SK-N-DZ (cell line): ENCODE measurements around the gene RPL39L.
"Not testable (repeated sequence)": the region's sequence is repeated elsewhere in the genome, so short reads cannot be mapped to it uniquely, and the experiment has no call there.

Source experiments
- DNase-seq: peaks from one replicate; pipeline ENCODE4 v3.0.0-alpha.2; 2015; ENCODE audit warnings: low spot score

RPL39L gene

GRCh38 chr3:187139895-187140253 is 578 bp upstream of the RPL39L start:
- no peak for DNase-seq

GRCh38 chr3:187136936-187137335 is 2.4 kb downstream of the RPL39L start:
- no peak for DNase-seq

GRCh38 chr3:187136337-187136736 is 3.0 kb downstream of the RPL39L start:
- DNase-seq: no peak

DNA sequence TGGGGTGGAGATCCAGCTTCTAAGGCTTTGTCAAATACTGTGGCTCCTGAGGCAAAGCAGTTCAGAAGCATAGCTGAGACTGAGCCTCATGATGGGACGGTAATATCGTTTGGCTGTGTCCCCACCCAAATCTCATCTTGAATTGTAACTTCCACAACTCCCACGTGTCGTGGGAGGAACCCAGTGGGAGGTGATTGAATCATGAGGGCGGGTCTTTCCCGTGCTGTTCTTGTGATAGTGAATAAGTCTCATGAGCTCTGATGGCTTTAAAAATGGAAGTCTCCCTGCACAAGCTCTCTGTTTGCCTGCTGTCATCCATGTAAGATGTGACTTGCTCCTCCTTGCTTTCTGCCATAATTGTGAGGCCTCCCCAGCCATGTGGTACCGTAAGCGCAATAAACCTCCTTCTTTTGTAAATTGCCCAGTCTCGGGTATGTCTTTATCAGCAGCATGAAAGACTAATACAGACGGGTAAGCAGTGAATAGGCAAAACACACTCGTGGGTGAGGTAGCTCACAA is 4.1 kb downstream of the RPL39L start:
- not testable (repeated sequence) for DNase-seq

DNA sequence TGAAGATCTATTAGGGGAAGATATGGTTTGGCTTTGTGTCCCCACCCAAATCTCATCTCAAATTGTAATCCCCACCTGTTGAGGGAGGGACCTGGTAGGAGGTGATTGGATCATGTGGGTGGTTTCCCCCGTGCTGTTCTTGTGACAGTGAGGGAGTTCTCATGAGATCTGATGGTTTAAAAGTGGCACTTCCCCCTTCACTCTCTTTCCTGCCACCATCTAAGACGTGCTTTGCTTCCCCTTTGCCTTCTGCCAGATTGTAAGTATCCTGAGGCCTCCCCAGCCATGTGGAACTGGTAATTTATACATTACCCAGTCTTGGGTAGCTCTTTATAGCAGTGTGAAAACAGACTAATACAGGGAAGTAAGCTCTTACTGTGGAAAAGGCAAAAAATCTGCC is 6.1 kb downstream of the RPL39L start:
- DNase-seq: not testable (repeated sequence)

DNA sequence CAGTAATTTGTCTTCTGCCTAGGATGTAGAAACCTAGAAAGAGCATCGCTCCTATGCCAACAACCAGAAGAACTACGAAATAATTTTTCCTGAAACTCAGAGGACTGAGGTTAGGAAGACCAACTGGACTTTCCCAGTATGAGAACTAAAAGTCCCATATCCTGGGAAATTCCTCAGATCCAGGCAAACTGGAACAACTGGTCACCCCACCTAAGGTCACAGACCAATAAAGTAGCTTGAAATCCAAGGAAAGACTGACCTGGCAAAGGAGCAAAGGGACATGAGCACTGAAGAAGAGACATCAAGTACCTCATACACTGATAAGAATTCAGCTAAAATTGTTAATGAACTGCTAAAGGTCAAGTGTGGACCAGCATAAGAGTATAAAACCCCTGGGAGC is 6.6 kb downstream of the RPL39L start:
- DNase-seq: no peak

- DNase-seq: no peak
Measured at GRCh38 chr3:187131981-187132380, 7.3 kb downstream of the RPL39L start.

DNA sequence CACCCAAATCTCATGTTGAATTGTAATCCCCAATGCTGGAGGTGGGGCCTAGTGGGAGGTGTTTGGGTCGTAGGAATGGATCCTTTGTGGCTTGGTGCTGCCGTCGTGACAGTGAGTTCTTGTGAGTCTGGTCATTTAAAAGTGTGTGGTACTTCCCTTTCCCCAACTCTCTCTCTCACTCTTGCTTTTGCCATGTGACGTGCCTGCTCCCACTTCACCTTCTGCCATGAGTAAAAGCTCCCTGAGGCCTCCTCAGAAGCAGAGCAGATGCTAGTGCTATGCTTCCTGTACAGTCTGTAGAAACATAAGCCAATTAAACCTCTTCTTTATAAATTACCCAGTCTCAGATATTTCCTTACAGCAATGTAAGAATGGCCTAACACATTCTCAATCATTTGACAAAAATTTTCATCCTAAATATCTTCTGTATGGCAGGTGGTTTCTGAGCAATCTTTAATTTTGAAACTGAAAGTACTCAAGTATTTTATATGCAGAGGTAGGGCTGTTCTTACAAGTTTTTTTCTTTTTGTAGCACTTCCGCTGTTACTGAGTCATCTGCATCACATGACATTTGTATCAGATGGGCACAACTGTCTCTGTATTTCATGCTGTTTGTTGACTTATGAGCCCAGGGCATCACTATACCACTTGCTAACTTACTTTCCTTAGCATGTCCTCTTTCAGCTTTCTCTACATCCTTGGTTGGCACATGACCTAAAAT is 8.8 kb downstream of the RPL39L start:
- DNase-seq: no peak

DNA sequence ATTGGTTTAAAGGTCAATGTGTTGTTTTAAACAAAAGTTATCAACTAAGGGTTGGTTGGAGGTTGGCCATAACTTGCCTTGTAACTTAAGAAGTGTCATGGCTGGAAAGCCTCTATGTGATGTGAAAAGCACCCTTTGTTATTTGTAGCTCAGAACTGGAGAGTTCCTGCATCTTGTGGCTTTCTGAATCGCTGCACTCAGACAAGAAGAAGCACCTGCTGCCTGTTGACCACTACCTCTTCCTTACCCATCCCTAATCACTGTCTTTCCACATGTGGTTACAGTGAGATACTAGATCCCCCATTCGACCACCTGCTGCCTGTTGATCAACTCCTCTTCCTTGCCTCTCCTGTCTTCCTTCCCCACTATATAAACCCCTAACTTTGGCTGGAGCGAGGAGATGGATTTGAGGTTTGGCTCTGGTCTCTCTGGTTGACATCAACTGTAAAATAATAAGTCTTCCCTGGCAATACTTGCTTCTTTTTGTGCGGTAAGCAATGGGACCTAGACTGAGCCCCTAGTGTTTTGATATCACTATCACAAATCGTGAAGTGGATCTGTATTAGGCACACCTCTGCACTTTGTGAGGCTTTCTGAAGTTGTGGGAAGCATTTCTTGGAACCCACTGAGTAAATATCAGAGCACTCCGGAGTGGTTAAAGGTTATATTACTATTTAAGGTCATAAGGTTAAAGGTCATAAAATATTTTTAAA is 13.8 kb downstream of the RPL39L start:
- DNase-seq: no peak

- no peak for DNase-seq
Measured at GRCh38 chr3:187122261-187122660, 17.0 kb downstream of the RPL39L start.

DNA sequence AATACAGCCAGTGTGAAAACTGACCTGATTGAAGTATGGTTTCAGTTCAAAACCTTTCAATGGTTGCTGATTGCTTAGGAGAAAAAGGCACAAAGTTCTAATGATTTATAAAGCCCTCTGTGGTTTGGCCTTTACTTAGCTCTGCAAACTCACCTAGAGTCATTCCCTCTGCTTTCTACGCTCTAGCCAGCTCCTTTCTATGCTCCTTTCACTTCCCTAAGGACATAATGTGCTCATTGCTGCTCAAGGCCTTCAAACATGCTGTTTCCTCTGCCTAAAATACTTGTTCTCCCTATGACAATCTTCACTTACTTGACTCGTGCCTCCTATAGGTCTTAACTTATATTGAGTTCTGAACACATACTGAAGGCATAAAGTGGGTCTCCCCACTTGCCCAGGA is 19.0 kb downstream of the RPL39L start:
- DNase-seq: no peak

DNA sequence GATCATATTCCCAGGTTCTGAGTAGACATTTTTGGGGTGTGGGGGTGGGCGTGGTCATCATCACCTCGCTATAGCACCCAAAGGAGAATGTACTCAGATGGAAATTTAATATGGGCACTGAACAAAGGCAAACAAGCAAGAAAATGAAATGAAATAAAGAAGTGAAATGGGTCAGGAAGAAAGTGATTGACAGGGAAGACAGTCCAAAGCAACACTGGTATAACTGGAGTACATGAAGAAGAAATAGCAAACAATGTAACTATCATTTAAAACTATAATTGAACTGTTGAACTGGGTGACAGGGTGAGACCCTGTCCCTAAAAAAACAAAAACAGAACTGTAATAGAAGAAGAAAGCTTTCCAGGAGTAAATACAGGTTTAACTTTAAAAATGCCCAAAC is 24.8 kb downstream of the RPL39L start:
- DNase-seq: no peak

GRCh38 chr3:187112934-187113793 is 26.1 kb downstream of the RPL39L start:
- DNase-seq: peak; percentile 27

DNA sequence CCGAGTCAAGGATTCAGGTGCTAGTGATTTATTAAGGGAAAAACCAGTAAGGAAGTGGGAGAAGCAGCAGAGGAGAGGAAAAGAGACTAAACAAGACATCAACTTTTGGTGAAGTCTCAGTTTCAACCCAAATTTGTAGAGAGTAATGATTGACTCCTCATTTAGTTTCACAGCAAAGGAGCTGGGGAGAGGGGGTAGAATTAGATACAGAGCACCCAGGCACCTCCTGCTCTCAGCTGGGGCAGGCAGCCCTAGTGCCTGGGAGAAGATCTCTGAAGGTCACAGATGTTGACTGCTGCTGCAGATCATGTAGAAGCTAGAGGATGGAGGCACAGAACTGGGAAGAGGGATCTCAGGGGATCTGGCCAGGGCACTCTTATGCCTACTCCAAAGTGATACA is 29.1 kb downstream of the RPL39L start:
- DNase-seq: no peak

DNA sequence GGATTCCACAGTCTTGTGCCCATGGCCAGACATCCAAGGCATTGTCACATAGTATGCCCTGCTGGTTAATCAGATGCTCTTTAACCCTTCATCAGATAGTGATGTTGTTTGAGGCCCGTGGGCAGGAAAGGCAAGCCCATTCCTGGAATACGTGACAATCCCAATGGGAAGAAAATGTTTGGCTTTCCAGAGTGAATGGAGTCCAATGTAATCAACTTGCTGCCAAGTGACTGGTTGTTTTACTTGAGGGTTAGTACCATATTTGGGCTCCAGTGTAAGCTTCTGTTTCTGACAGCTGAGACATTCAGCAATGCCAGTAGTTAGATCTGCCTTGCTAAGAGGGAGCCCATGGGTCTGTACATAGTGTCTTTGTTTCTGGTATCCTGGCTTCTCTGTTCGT is 31.3 kb downstream of the RPL39L start:
- no peak for DNase-seq

DNA sequence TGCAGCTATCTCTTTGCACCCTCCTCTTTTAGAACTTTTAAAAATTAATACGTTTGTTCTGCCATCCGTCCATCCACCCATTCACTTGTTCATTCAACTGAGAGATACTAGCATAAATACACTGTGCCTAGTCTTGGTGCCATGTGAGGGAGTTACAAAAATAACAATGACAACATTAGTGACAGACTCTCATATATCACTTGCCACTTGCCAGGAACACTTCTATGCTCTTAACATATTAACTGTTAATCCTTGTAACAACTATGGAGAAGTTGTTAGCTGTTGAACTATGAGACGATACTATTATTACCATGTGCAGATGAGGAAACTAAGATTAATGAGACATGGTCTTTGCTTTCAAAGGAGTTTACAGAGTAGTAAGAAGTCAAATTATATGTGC is 33.6 kb downstream of the RPL39L start:
- DNase-seq: no peak

DNA sequence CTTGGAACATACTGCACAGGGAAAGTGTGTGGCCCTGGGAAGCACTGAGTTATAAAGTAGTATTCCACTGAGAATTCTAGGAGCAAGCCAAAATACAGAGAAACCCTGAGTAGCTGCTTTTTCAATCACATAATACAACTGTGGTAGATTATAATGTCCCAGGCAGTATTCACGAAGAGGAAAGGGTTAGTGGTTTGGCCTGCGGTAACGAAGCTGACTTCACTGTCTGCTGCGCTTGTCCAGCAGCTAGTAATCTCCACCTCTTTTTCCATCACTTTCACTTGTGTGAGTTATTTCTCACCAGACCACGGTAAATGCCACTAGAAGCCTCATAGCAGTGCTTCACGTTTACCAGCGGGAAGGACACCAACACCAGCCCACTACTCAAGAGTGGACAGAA is 34.4 kb downstream of the RPL39L start:
- no peak for DNase-seq

DNA sequence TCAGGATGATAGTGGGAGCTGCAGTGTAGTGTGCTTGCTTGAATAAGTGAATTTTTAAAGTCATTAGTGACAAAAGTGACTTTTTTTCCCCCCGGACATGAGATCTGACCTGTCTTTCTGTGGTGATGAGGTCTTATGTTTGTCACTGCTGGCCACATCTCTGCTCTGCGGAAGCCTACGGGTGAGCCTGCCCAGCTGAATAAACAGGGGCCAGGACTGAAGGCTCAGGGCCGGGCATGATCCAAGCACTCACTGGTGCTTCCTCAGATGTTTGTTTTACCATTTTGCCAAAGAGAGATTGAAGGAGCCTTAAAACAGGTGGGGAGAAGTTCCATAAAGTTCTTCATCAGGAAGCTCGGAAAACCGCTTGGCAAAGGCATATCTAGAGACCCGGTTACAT is 35.0 kb downstream of the RPL39L start:
- no peak for DNase-seq

DNA sequence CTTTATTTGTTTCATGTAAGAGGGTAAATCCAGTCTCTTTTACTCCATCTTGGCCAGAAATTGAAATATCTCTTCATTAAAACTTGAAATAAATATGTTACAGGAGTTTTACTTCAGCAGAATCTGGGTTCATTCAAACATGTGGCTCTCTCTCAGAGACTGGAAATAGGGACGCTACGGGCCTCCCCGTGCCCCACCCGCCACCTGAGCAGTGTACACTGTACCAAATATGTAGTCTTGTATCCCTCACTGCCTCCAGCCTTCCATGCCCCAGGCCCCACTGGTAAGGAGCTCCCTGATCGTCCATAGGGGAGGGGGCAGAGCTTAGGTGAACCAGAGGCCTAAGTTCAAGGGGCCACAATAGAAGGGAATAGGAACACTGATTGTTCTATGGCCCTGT is 36.0 kb downstream of the RPL39L start:
- DNase-seq: no peak

DNA sequence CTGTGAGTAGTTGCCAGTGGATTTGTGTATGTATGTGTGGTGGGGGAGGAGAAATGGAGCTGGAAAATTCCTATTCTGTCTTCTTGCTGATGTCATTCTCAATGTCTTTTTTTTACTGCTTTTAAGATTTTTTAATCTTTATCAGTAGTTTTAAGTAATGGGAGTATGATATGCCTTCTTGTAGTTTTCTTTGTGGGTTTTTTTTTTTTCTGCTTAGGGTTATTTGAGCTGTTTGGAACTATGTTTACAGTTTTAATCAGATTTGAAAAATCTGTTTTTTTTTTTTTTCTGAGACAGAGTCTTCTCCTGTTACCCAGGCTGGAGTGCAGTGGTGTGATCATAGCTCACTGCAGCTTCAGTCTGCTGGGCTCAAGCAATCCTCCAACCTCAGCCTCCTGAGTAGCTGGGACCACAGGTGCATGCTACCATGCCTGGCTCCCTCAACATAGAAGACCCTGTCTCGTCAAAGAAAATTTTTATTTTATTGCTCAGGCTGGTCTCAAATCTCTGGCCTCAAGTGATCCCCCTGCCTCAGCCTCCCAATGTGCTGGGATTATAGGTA is 37.1 kb downstream of the RPL39L start:
- DNase-seq: no peak

DNA sequence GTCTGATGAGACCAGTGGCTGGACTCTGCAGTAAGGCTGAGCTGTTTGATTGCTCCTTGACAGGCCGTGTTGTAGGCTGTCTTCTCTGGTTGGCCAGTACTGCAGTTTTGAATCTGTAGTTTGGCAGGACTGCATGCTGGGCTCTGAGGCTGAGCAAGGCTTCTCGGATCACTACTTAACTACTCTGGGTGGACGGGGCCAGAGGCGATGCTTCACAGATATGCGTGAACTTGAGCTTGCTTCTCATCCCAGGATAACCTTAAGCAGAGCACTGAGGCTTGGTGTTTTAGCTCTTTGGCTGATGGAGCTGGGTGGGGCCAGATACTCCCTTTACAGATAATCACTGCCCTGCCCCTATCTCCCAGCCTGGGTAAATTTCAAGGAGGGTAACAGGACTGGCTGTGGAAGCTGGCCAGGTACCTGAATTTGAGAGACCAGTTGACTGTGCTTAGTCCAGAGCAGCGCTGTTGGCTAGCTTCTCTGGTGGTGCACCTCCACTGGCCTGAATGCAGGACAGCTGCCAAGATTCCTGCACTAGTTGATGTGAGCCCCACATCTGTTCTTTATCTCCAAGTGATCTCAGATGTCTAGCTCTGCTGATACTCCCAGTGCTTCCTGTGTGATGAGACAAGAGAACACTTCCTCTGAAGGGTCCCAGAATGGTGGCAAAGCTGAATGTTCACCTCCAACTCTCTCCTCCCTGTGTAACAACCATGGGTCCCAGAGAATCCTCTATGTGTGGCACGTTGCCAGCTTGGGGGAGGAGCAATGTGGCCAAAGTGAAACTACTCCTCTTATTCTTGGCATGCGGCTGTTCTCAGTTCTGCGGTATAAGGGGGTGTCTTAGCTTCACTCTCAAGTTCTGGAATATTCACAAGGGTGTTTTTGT is 37.9 kb downstream of the RPL39L start:
- peak; percentile 23 for DNase-seq
